Neutrophil (primary cell): ENCODE measurements around the gene TUBE1.

Experiments used
- H3K27ac ChIP-seq: fragments of 200-600 bp; sonication (generic); 2 replicates; pipeline ENCODE4 v1.5.1; 2016; ENCODE audit warnings: mild to moderate bottlenecking, moderate library complexity
- H3K27me3 ChIP-seq: fragments of 200-600 bp; sonication (generic); 2 replicates; pipeline ENCODE4 v1.6.0; 2016; ENCODE audit warnings: mild to moderate bottlenecking
- H3K36me3 ChIP-seq: fragments of 200-600 bp; sonication (generic); 2 replicates; pipeline ENCODE4 v1.5.1; 2017
- H3K4me1 ChIP-seq, 2 experiments: fragments of 200-600 bp in 1 of 2; sonication (generic) in 1 of 2; 1 replicate in 1 of 2; 2 replicates in 1 of 2; pipeline versions ENCODE4 v1.5.1 to v1.6.1; 2013 to 2016; ENCODE audit warnings: low read depth in 1 of 2, low read length in 1 of 2, mild to moderate bottlenecking in 1 of 2, moderate library complexity in 1 of 2; ENCODE audit not compliant: control insufficient read depth in 1 of 2, insufficient read depth in 1 of 2
- H3K4me3 ChIP-seq, 2 experiments: fragments of 200-600 bp in 1 of 2; sonication (generic) in 1 of 2; 1 replicate in 1 of 2; 2 replicates in 1 of 2; pipeline ENCODE4 v1.5.1; 2013 to 2016; ENCODE audit warnings: low read depth in 1 of 2, low read length in 1 of 2, mild to moderate bottlenecking in 1 of 2, moderate library complexity in 1 of 2
- H3K9me3 ChIP-seq: fragments of 200-600 bp; sonication (generic); 2 replicates; pipeline ENCODE4 v1.5.1; 2016
- CTCF ChIP-seq: fragments of 200-600 bp; sonication (generic); IDR thresholded peaks from 2 replicates; pipeline ENCODE4 v1.5.1; 2016; ENCODE audit warnings: antibody characterized with exemption

Gene TUBE1

GRCh38 chr6:112038268-112038667 is 49.0 kb downstream of the TUBE1 start:
- Histone ChIP-seq H3K27ac (no peak overlapping the region), H3K36me3 (no peaks in the 10 kb centered on the region), H3K4me3 (no peak overlapping the region), H3K4me1 (peaks cover 3 to 4% of the 10 kb centered on the region in 2 experiments), H3K9me3 (no peaks in the 10 kb centered on the region), H3K27me3 (no peaks in the 10 kb centered on the region)
- TF ChIP-seq CTCF: no peak

- H3K27ac ChIP-seq: no peak overlapping the region
- no peak overlapping the region for H3K4me3 ChIP-seq
- peaks cover under 1 to 2% of the 10 kb centered on the region in 2 experiments for H3K4me1 ChIP-seq
Measured at GRCh38 chr6:112037783-112038216, 49.5 kb downstream of the TUBE1 start.

GRCh38 chr6:112036088-112036637 is 51.1 kb downstream of the TUBE1 start:
- H3K9me3 ChIP-seq: no peaks in the 10 kb centered on the region
- no peak overlapping the region for H3K4me3 ChIP-seq
- no peaks in the 10 kb centered on the region for H3K36me3 ChIP-seq
- TF ChIP-seq CTCF: no peak
- H3K27me3 ChIP-seq: no peaks in the 10 kb centered on the region
- H3K4me1 ChIP-seq: no peaks in the 10 kb centered on the region
- no peak overlapping the region for H3K27ac ChIP-seq

More at GRCh38 chr6:112037783-112038216, 49.5 kb downstream of the TUBE1 start:
- Histone ChIP-seq H3K9me3 (no peaks in the 10 kb centered on the region), H3K27me3 (no peaks in the 10 kb centered on the region), H3K36me3 (no peaks in the 10 kb centered on the region)
- TF ChIP-seq CTCF: no peak

GRCh38 chr6:112034616-112034995 is 52.7 kb downstream of the TUBE1 start:
- no peaks in the 10 kb centered on the region for H3K4me1 ChIP-seq
- H3K27me3 ChIP-seq: no peaks in the 10 kb centered on the region
- no peak overlapping the region for H3K27ac ChIP-seq
- no peak overlapping the region for H3K4me3 ChIP-seq
- no peaks in the 10 kb centered on the region for H3K9me3 ChIP-seq
- TF ChIP-seq CTCF: no peak
- H3K36me3 ChIP-seq: no peaks in the 10 kb centered on the region

GRCh38 chr6:112033791-112034615 is 53.3 kb downstream of the TUBE1 start:
- no peaks in the 10 kb centered on the region for H3K36me3 ChIP-seq
- H3K9me3 ChIP-seq: no peaks in the 10 kb centered on the region
- TF ChIP-seq CTCF: no peak
- H3K27ac ChIP-seq: no peak overlapping the region
- H3K4me1 ChIP-seq: no peaks in the 10 kb centered on the region
- no peaks in the 10 kb centered on the region for H3K27me3 ChIP-seq
- H3K4me3 ChIP-seq: no peak overlapping the region
